ENCODE data around the gene CMTM4.

GRCh38 chr16:66618588-66619375, 77.8 kb downstream of the CMTM4 start:
- no peak for TF ChIP-seq POLR2A (IDR thresholded peaks at IDR 0.05)
- peak in 1 of 2 donors; percentile 32 for TF ChIP-seq EP300 (IDR thresholded peaks at IDR 0.05)
- TF ChIP-seq CTCF (IDR thresholded peaks at IDR 0.05) = no peak

All from tibial nerve (tissue), 4 donors.